ENCODE results near the gene HEATR3.

DNA sequence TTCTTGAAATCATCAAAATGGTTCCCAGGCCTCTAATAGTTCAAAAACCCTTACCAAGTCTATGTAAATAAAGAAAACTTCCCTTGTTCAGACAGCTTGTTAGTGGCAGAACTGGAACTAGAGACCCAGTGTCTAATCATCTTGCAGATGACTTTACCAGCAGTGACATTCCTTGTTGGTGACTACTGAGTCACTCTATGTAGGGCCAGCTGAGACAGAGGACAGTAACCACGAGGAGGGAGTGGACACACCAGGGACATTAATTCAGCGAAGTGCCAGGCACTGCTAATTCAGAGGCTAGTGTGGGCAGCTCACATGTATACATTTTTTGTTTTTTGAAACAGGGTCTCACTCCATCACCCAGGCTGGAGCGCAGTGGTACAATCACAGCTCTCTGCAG is 6.1 kb upstream of the HEATR3 start:
- TF ChIP-seq, protein P1, sequence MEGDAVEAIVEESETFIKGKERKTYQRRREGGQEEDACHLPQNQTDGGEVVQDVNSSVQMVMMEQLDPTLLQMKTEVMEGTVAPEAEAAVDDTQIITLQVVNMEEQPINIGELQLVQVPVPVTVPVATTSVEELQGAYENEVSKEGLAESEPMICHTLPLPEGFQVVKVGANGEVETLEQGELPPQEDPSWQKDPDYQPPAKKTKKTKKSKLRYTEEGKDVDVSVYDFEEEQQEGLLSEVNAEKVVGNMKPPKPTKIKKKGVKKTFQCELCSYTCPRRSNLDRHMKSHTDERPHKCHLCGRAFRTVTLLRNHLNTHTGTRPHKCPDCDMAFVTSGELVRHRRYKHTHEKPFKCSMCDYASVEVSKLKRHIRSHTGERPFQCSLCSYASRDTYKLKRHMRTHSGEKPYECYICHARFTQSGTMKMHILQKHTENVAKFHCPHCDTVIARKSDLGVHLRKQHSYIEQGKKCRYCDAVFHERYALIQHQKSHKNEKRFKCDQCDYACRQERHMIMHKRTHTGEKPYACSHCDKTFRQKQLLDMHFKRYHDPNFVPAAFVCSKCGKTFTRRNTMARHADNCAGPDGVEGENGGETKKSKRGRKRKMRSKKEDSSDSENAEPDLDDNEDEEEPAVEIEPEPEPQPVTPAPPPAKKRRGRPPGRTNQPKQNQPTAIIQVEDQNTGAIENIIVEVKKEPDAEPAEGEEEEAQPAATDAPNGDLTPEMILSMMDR (IDR thresholded peaks at IDR 0.05): no peak
- no peak for TF ChIP-seq POLR2A (IDR thresholded peaks at IDR 0.05; ENCODE audit: low read length)
- no peak for TF ChIP-seq KDM1A (IDR thresholded peaks at IDR 0.05; ENCODE audit: low read depth)
- TF ChIP-seq SMC3 (IDR thresholded peaks at IDR 0.05): no peak
- no peak for TF ChIP-seq JUNB (IDR thresholded peaks at IDR 0.05)
- no peak for TF ChIP-seq NR3C1 (IDR thresholded peaks at IDR 0.05)
- no peak for TF ChIP-seq MAZ (IDR thresholded peaks at IDR 0.05; ENCODE audit: borderline replicate concordance, low read depth, low read length)
- TF ChIP-seq, protein P2, sequence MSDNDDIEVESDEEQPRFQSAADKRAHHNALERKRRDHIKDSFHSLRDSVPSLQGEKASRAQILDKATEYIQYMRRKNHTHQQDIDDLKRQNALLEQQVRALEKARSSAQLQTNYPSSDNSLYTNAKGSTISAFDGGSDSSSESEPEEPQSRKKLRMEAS (IDR thresholded peaks at IDR 0.05): no peak
- no peak for TF ChIP-seq EP300 (IDR thresholded peaks at IDR 0.05)
- no peak for TF ChIP-seq PHF8 (IDR thresholded peaks at IDR 0.05; ENCODE audit: borderline replicate concordance, low read depth)
- TF ChIP-seq, protein P3, sequence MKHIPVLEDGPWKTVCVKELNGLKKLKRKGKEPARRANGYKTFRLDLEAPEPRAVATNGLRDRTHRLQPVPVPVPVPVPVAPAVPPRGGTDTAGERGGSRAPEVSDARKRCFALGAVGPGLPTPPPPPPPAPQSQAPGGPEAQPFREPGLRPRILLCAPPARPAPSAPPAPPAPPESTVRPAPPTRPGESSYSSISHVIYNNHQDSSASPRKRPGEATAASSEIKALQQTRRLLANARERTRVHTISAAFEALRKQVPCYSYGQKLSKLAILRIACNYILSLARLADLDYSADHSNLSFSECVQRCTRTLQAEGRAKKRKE (CRISPR knock-in tag; IDR thresholded peaks at IDR 0.05; ENCODE audit: low read depth): no peak
- TF ChIP-seq, protein P4, sequence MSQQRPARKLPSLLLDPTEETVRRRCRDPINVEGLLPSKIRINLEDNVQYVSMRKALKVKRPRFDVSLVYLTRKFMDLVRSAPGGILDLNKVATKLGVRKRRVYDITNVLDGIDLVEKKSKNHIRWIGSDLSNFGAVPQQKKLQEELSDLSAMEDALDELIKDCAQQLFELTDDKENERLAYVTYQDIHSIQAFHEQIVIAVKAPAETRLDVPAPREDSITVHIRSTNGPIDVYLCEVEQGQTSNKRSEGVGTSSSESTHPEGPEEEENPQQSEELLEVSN (IDR thresholded peaks at IDR 0.05; ENCODE audit: borderline replicate concordance, low read depth): no peak
- no peak for TF ChIP-seq RCOR1 (IDR thresholded peaks at IDR 0.05; ENCODE audit: low read depth, low read length)
